HG03439 (cell line): ENCODE data around the gene SMOC1.
"Not testable (repeated sequence)": the region's sequence is repeated elsewhere in the genome, so short reads cannot be mapped to it uniquely, and the experiment has no call there.

Experiments used
- ATAC-seq: cut with Tn5 transposase; IDR thresholded peaks from one replicate; pipeline ENCODE4 v1.9.1; 2021; ENCODE audit warnings: mild to moderate bottlenecking, moderate library complexity; ENCODE audit not compliant: unreplicated experiment

Gene SMOC1

GRCh38 chr14:69896080-69896479, 16.9 kb downstream of the SMOC1 start:
- ATAC-seq: no peak

- ATAC-seq: no peak
These were observed 17.8 kb downstream of the SMOC1 start for GRCh38 chr14:69896972-69897371.

GRCh38 chr14:69900603-69901002, 21.4 kb downstream of the SMOC1 start:
- no peak for ATAC-seq

- ATAC-seq: no peak
These were observed 22.1 kb downstream of the SMOC1 start for GRCh38 chr14:69901113-69901951.

- ATAC-seq: not testable (repeated sequence)
These were observed 23.8 kb downstream of the SMOC1 start for GRCh38 chr14:69903046-69903445.

- no peak for ATAC-seq
These were observed 25.0 kb downstream of the SMOC1 start for GRCh38 chr14:69904246-69904645.

GRCh38 chr14:69906201-69906600, 27.0 kb downstream of the SMOC1 start:
- no peak for ATAC-seq

GRCh38 chr14:69909826-69910550, 30.8 kb downstream of the SMOC1 start:
- ATAC-seq: no peak

GRCh38 chr14:69910871-69911270, 31.7 kb downstream of the SMOC1 start:
- no peak for ATAC-seq

- ATAC-seq: no peak
These were observed 34.5 kb downstream of the SMOC1 start for GRCh38 chr14:69913686-69914085.

GRCh38 chr14:69916396-69916795, 37.2 kb downstream of the SMOC1 start:
- no peak for ATAC-seq

- ATAC-seq: no peak
These were observed 38.1 kb downstream of the SMOC1 start for GRCh38 chr14:69917287-69917686.

GRCh38 chr14:69919815-69920214, 40.6 kb downstream of the SMOC1 start:
- ATAC-seq: no peak

GRCh38 chr14:69921052-69921451, 41.8 kb downstream of the SMOC1 start:
- no peak for ATAC-seq

- ATAC-seq: no peak
These were observed 43.0 kb downstream of the SMOC1 start for GRCh38 chr14:69922198-69922597.

- no peak for ATAC-seq
These were observed 45.0 kb downstream of the SMOC1 start for GRCh38 chr14:69924201-69924600.

GRCh38 chr14:69928111-69928523, 48.9 kb downstream of the SMOC1 start:
- no peak for ATAC-seq

GRCh38 chr14:69930780-69931379, 51.7 kb downstream of the SMOC1 start:
- ATAC-seq: no peak

- no peak for ATAC-seq
These were observed 52.7 kb downstream of the SMOC1 start for GRCh38 chr14:69931960-69932359.

GRCh38 chr14:69932391-69932790, 53.2 kb downstream of the SMOC1 start:
- no peak for ATAC-seq

GRCh38 chr14:69933623-69934275, 54.5 kb downstream of the SMOC1 start:
- no peak for ATAC-seq
